Measurements from ENCODE around the gene KCNMB2.

KCNMB2 gene

DNA sequence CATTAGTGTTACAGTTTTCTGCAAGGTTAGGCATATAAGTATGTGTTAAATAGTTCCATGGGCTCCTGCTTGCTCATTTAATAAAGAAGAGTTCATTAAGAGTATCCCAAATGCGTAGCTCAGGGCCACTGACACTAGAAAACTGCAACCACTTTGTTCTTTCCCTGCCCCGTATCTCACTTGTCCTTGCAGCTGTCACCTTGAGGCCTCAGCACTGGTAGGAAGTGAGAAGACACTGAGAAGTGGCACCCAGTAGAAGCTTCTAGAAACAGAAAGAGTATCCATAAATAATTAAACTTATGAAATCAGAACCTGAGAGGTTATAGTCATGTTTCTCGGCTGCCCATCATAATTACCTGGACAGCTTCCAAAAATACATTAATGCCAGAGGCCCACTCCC lies 266.0 kb downstream of the KCNMB2 start:
- no peaks in the 10 kb centered on the region for H3K4me1 ChIP-seq (ENCODE audit: control insufficient read depth, low read length)
- H3K9me3 ChIP-seq (ENCODE audit: control insufficient read depth, insufficient read depth, low read length): no peaks in the 10 kb centered on the region
- no peaks in the 10 kb centered on the region for H3K27me3 ChIP-seq (ENCODE audit: control insufficient read depth, low read length)
- H3K4me3 ChIP-seq (ENCODE audit: low read length): no peak overlapping the region
- no peaks in the 10 kb centered on the region for H3F3A ChIP-seq (ENCODE audit: control insufficient read depth, insufficient read depth)
- H3K9me2 ChIP-seq (replicated peaks; ENCODE audit: control insufficient read depth, low read length): no peaks in the 10 kb centered on the region
- no peaks in the 10 kb centered on the region for H3K79me2 ChIP-seq (ENCODE audit: control insufficient read depth, low read length)
- no peak overlapping the region for H3K27ac ChIP-seq (ENCODE audit: low read depth, low read length)
- H4K20me1 ChIP-seq (ENCODE audit: control insufficient read depth, insufficient read depth, low read depth, low read length): no peaks in the 10 kb centered on the region
- no peaks in the 10 kb centered on the region for H3K36me3 ChIP-seq (ENCODE audit: control insufficient read depth, low read length)
- TF ChIP-seq, protein P1, sequence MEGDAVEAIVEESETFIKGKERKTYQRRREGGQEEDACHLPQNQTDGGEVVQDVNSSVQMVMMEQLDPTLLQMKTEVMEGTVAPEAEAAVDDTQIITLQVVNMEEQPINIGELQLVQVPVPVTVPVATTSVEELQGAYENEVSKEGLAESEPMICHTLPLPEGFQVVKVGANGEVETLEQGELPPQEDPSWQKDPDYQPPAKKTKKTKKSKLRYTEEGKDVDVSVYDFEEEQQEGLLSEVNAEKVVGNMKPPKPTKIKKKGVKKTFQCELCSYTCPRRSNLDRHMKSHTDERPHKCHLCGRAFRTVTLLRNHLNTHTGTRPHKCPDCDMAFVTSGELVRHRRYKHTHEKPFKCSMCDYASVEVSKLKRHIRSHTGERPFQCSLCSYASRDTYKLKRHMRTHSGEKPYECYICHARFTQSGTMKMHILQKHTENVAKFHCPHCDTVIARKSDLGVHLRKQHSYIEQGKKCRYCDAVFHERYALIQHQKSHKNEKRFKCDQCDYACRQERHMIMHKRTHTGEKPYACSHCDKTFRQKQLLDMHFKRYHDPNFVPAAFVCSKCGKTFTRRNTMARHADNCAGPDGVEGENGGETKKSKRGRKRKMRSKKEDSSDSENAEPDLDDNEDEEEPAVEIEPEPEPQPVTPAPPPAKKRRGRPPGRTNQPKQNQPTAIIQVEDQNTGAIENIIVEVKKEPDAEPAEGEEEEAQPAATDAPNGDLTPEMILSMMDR (IDR thresholded peaks at IDR 0.05; ENCODE audit: low read depth, low read length, poor library complexity, severe bottlenecking): no peak
- no peak for TF ChIP-seq EZH2phosphoT487 (IDR thresholded peaks at IDR 0.05; ENCODE audit: borderline replicate concordance, low read length)
- no peak overlapping the region for H3K4me2 ChIP-seq (ENCODE audit: low read length)

DNA sequence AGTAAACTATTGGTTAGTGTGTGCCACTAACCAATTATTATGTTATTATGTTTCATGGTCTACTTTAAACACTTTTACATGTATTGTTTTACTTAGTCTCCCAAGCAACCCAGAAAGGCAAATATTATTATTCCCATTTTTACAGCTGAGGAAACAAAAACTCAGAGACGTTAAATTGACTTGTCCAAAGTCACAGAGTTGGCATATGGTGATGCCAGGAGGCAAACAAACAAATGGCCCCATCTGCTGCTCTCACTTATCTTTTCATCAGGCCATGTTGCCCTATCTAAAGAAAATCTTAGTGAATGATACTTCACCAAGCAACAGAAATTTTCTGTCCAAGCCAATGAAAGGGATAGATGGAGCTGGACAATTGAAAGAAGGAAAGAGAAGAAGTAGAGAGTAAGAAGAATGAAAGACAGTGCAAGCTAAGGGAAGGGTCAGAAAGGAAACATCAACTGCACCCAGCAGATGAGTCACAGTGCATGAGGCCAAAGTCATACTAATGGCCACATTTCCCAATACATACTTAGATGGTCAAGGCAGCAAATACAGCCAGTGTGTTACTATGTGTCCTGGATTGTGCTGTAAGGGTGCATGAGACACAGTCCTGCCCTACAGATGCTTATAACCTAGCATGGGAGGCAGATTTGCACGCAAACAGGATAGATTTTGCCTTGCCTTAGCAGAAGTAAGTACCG lies 266.9 kb downstream of the KCNMB2 start:
- no peak for TF ChIP-seq EZH2phosphoT487 (IDR thresholded peaks at IDR 0.05; ENCODE audit: borderline replicate concordance, low read length)
- TF ChIP-seq, protein P1 (IDR thresholded peaks at IDR 0.05; ENCODE audit: low read depth, low read length, poor library complexity, severe bottlenecking): no peak
- H3K36me3 ChIP-seq (ENCODE audit: control insufficient read depth, low read length): no peaks in the 10 kb centered on the region
- H3K27me3 ChIP-seq (ENCODE audit: control insufficient read depth, low read length): no peaks in the 10 kb centered on the region
- H3K27ac ChIP-seq (ENCODE audit: low read depth, low read length): no peak overlapping the region
- no peaks in the 10 kb centered on the region for H3K9me3 ChIP-seq (ENCODE audit: control insufficient read depth, insufficient read depth, low read length)
- H3K9me2 ChIP-seq (replicated peaks; ENCODE audit: control insufficient read depth, low read length): no peaks in the 10 kb centered on the region
- H3K4me1 ChIP-seq (ENCODE audit: control insufficient read depth, low read length): no peaks in the 10 kb centered on the region
- no peaks in the 10 kb centered on the region for H3F3A ChIP-seq (ENCODE audit: control insufficient read depth, insufficient read depth)
- no peak overlapping the region for H3K4me2 ChIP-seq (ENCODE audit: low read length)
- H3K4me3 ChIP-seq (ENCODE audit: low read length): no peak overlapping the region
- no peaks in the 10 kb centered on the region for H3K79me2 ChIP-seq (ENCODE audit: control insufficient read depth, low read length)
- H4K20me1 ChIP-seq (ENCODE audit: control insufficient read depth, insufficient read depth, low read depth, low read length): no peaks in the 10 kb centered on the region

DNA sequence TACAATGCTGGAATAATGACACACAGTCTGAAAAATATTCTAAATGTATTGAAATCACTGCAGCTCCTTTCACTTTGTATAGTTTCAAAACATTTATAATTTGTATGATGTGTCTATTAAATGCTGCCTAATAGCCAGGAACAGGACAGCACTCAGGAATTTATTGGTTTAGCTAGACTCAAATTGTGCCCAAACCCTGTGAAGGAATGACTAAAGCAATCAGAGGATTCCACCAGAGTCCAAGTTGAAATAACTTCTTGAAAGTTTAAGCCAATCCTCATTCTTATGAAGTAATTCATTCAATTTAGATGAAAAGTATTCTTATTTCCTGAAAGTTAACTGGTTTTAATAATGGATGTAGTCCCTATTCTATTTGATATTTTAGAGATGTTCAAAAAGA lies 268.4 kb downstream of the KCNMB2 start:
- H3K79me2 ChIP-seq (ENCODE audit: control insufficient read depth, low read length): no peaks in the 10 kb centered on the region
- H3K4me3 ChIP-seq (ENCODE audit: low read length): no peak overlapping the region
- H3K27ac ChIP-seq (ENCODE audit: low read depth, low read length): no peak overlapping the region
- H3F3A ChIP-seq (ENCODE audit: control insufficient read depth, insufficient read depth): no peaks in the 10 kb centered on the region
- H3K9me2 ChIP-seq (replicated peaks; ENCODE audit: control insufficient read depth, low read length): no peaks in the 10 kb centered on the region
- no peaks in the 10 kb centered on the region for H3K36me3 ChIP-seq (ENCODE audit: control insufficient read depth, low read length)
- no peak overlapping the region for H3K4me2 ChIP-seq (ENCODE audit: low read length)
- TF ChIP-seq EZH2phosphoT487 (IDR thresholded peaks at IDR 0.05; ENCODE audit: borderline replicate concordance, low read length): no peak
- TF ChIP-seq, protein P1 (IDR thresholded peaks at IDR 0.05; ENCODE audit: low read depth, low read length, poor library complexity, severe bottlenecking): no peak
- no peaks in the 10 kb centered on the region for H3K9me3 ChIP-seq (ENCODE audit: control insufficient read depth, insufficient read depth, low read length)
- H4K20me1 ChIP-seq (ENCODE audit: control insufficient read depth, insufficient read depth, low read depth, low read length): no peaks in the 10 kb centered on the region
- H3K4me1 ChIP-seq (ENCODE audit: control insufficient read depth, low read length): no peaks in the 10 kb centered on the region
- no peaks in the 10 kb centered on the region for H3K27me3 ChIP-seq (ENCODE audit: control insufficient read depth, low read length)

Measured in DOHH2 (cell line).